GM18867 (cell line): ENCODE results near the gene HOXB4.

Experiments
- ATAC-seq: cut with Tn5 transposase; IDR thresholded peaks from one replicate; pipeline ENCODE4 v1.9.1; 2021; ENCODE audit warnings: mild to moderate bottlenecking, moderate library complexity; ENCODE audit not compliant: unreplicated experiment

The HOXB4 gene

GRCh38 chr17:48549914-48550501, 28.1 kb downstream of the HOXB4 start:
- no peak for ATAC-seq

- ATAC-seq = no peak
Observed at GRCh38 chr17:48549281-48549630, 28.9 kb downstream of the HOXB4 start.

GRCh38 chr17:48548523-48549280, 29.4 kb downstream of the HOXB4 start:
- no peak for ATAC-seq

GRCh38 chr17:48547808-48548522, 30.2 kb downstream of the HOXB4 start:
- ATAC-seq = no peak

- ATAC-seq = no peak
Observed at GRCh38 chr17:48546924-48547807, 31.0 kb downstream of the HOXB4 start.

GRCh38 chr17:48546137-48546923, 31.8 kb downstream of the HOXB4 start:
- ATAC-seq = no peak

- ATAC-seq = no peak
Observed at GRCh38 chr17:48545539-48545938, 32.6 kb downstream of the HOXB4 start.

GRCh38 chr17:48545022-48545375, 33.2 kb downstream of the HOXB4 start, which contains the start of gene HOXB2:
Gene HOXB2 (minus strand): TSS chr17:48545109. CDS start chr17:48544911, 198 bp downstream.
- no peak for ATAC-seq

- ATAC-seq = no peak
Observed at GRCh38 chr17:48544349-48545021, 33.7 kb downstream of the HOXB4 start.

GRCh38 chr17:48543854-48544348, 34.2 kb downstream of the HOXB4 start:
- ATAC-seq = peak; percentile 16

GRCh38 chr17:48543107-48543853, 34.9 kb downstream of the HOXB4 start:
- peak; percentile 57 for ATAC-seq

- ATAC-seq = no peak
Observed at GRCh38 chr17:48542698-48543106, 35.4 kb downstream of the HOXB4 start.

GRCh38 chr17:48542114-48542656, 36.0 kb downstream of the HOXB4 start:
- no peak for ATAC-seq

- no peak for ATAC-seq
Observed at GRCh38 chr17:48541577-48542113, 36.5 kb downstream of the HOXB4 start.

GRCh38 chr17:48541036-48541576, 37.0 kb downstream of the HOXB4 start:
- no peak for ATAC-seq

GRCh38 chr17:48540213-48540612, 37.9 kb downstream of the HOXB4 start:
- ATAC-seq = no peak

- no peak for ATAC-seq
Observed at GRCh38 chr17:48539177-48539576, 39.0 kb downstream of the HOXB4 start.

GRCh38 chr17:48537316-48537715, 40.8 kb downstream of the HOXB4 start:
- no peak for ATAC-seq
